GM23338 (cell line): ENCODE results near the gene TMEM92. TPM values are rescaled to one million over a fixed set of nuclear protein-coding genes. Genes with fewer than 3 reads are reported as not detected.

Experiments used
- ATAC-seq: fragments of 200-7000 bp; cut with Tn5 transposase; 3 replicates; pipeline ENCODE4 v1.9.1; 2020
- DNase-seq: peaks from one replicate; pipeline ENCODE4 v3.0.0-alpha.2; 2015; ENCODE audit warnings: low spot score
- H2AFZ ChIP-seq: fragments of 200-600 bp; sonication (generic); 2 replicates; pipeline ENCODE4 v1.8.0; 2016; ENCODE audit warnings: antibody characterized with exemption, mild to moderate bottlenecking, moderate library complexity
- H3F3A ChIP-seq: fragments of 200-600 bp; sonication (generic); replicated peaks from 2 replicates; pipeline ENCODE4 v1.8.0; 2017; ENCODE audit warnings: antibody characterized with exemption, mixed run types, low read depth
- H3K27ac ChIP-seq: fragments of 200-600 bp; sonication (generic); 2 replicates; pipeline ENCODE4 v1.6.1; 2016; ENCODE audit warnings: low read depth
- H3K27me3 ChIP-seq: fragments of 200-600 bp; sonication (generic); 2 replicates; pipeline ENCODE4 v1.8.0; 2016; ENCODE audit warnings: mild to moderate bottlenecking, mixed run types, moderate library complexity; ENCODE audit not compliant: insufficient read depth
- H3K36me3 ChIP-seq: fragments of 200-600 bp; sonication (generic); 2 replicates; pipeline ENCODE4 v1.8.0; 2016; ENCODE audit warnings: mild to moderate bottlenecking; ENCODE audit not compliant: insufficient read depth
- H3K4me1 ChIP-seq: fragments of 200-600 bp; sonication (generic); 2 replicates; pipeline ENCODE4 v1.8.0; 2016; ENCODE audit warnings: mild to moderate bottlenecking, moderate library complexity; ENCODE audit not compliant: insufficient read depth
- H3K4me2 ChIP-seq: fragments of 200-600 bp; sonication (generic); 2 replicates; pipeline ENCODE4 v1.7.1; 2017; ENCODE audit warnings: mixed run types
- H3K4me3 ChIP-seq: fragments of 200-600 bp; sonication (generic); 2 replicates; pipeline ENCODE4 v1.6.1; 2016; ENCODE audit warnings: mixed run types
- H3K79me2 ChIP-seq: fragments of 200-600 bp; sonication (generic); replicated peaks from 2 replicates; pipeline ENCODE4 v1.8.0; 2017; ENCODE audit warnings: mild to moderate bottlenecking; ENCODE audit not compliant: insufficient read depth
- H3K9me2 ChIP-seq: fragments of 200-600 bp; sonication (generic); 2 replicates; pipeline ENCODE4 v1.8.0; 2017; ENCODE audit not compliant: insufficient read depth
- H4K20me1 ChIP-seq: fragments of 200-600 bp; sonication (generic); replicated peaks from 2 replicates; pipeline ENCODE4 v1.8.0; 2017; ENCODE audit warnings: mild to moderate bottlenecking; ENCODE audit not compliant: insufficient read depth
- H3K27ac Mint-ChIP-seq: 2 replicates; pipeline ENCODE4 v1.8.0; 2020; ENCODE audit warnings: inconsistent platforms, mild to moderate bottlenecking, moderate library complexity, mixed read lengths
- H3K27me3 Mint-ChIP-seq: 3 replicates; pipeline ENCODE4 v1.8.0; 2022; ENCODE audit warnings: low read depth, mild to moderate bottlenecking, moderate library complexity, mixed read lengths, inconsistent platforms; ENCODE audit not compliant: insufficient read depth, poor library complexity
- H3K36me3 Mint-ChIP-seq: 3 replicates; pipeline ENCODE4 v1.8.0; 2021; ENCODE audit warnings: low read depth, mild to moderate bottlenecking, inconsistent platforms, moderate library complexity, mixed read lengths
- H3K4me1 Mint-ChIP-seq: 3 replicates; pipeline ENCODE4 v1.8.0; 2020; ENCODE audit warnings: mild to moderate bottlenecking, inconsistent platforms, mixed read lengths
- H3K4me3 Mint-ChIP-seq: 3 replicates; pipeline ENCODE4 v1.8.0; 2021; ENCODE audit warnings: moderate library complexity, mild to moderate bottlenecking, inconsistent platforms, mixed read lengths
- H3K9me3 Mint-ChIP-seq: 3 replicates; pipeline ENCODE4 v1.8.0; 2020; ENCODE audit warnings: moderate library complexity, mild to moderate bottlenecking, inconsistent platforms, mixed read lengths
- CREB1 ChIP-seq: fragments of 250-450 bp; sonication (Bioruptor Pico); IDR thresholded peaks from 2 replicates; pipeline ENCODE4 v1.5.0; 2020; ENCODE audit warnings: low read depth, mild to moderate bottlenecking, moderate library complexity
- EZH2 ChIP-seq: fragments of 200-600 bp; sonication (generic); IDR thresholded peaks from one replicate; pipeline ENCODE4 v1.8.0; 2017; ENCODE audit warnings: antibody characterized with exemption, mild to moderate bottlenecking, low read depth; ENCODE audit not compliant: unreplicated experiment
- EZH2phosphoT487 ChIP-seq: fragments of 200-600 bp; sonication (generic); IDR thresholded peaks from one replicate; pipeline ENCODE4 v1.8.1; 2018; ENCODE audit warnings: antibody characterized with exemption; ENCODE audit not compliant: unreplicated experiment
- JUNB ChIP-seq: IDR thresholded peaks from one replicate; pipeline ENCODE4 v1.6.1; 2016; ENCODE audit warnings: antibody characterized with exemption; ENCODE audit not compliant: unreplicated experiment
- NANOG ChIP-seq: IDR thresholded peaks from 2 replicates; pipeline ENCODE4 v1.6.1; 2016; ENCODE audit warnings: antibody characterized with exemption, borderline replicate concordance
- POLR2AphosphoS5 ChIP-seq: IDR thresholded peaks from 2 replicates; pipeline ENCODE4 v1.6.1; 2016; ENCODE audit warnings: antibody characterized with exemption, low read depth
- STAT1 ChIP-seq: IDR thresholded peaks from one replicate; pipeline ENCODE4 v1.6.1; 2016; ENCODE audit warnings: antibody characterized with exemption; ENCODE audit not compliant: unreplicated experiment
- ZNF114 ChIP-seq: fragments of 250-450 bp; sonication (Bioruptor Pico); IDR thresholded peaks from 2 replicates; pipeline ENCODE4 v1.5.0; 2020; ENCODE audit warnings: mild to moderate bottlenecking, moderate library complexity
- ZNF331 ChIP-seq: fragments of 250-450 bp; sonication (Bioruptor Pico); IDR thresholded peaks from 2 replicates; pipeline ENCODE4 v1.5.0; 2020; ENCODE audit warnings: low read depth, mild to moderate bottlenecking, moderate library complexity
- polyA plus RNA-seq: library from polyadenylated mRNA; unstranded; fragments of >200 nt; fragmentation: Nextera tagmentation; extraction: Ambion mirVana; gene quantifications from 2 replicates; pipeline ENCODE4 v1.2.1, GENCODE V29; 2016
- total RNA-seq: library from RNA; depleted of rRNA; stranded (reverse); fragments of >200 nt; shearing (Covaris generic); gene quantifications from 2 replicates; pipeline ENCODE4 v1.2.3, GENCODE V29; 2014
- TF ChIP-seq, protein P1 (sequence below), 2 experiments: fragments of 200-600 bp in 1 of 2; sonication (generic) in 1 of 2; conservative IDR thresholded peaks; 2 replicates each; pipeline versions ENCODE4 v1.5.1 to v1.6.1; 2016 to 2017; ENCODE audit warnings: antibody characterized with exemption in 2 of 2, low read depth in 2 of 2, mild to moderate bottlenecking in 2 of 2, moderate library complexity in 1 of 2
- TF ChIP-seq, protein P2 (sequence below): IDR thresholded peaks from one replicate; pipeline ENCODE4 v1.6.1; 2018; ENCODE audit warnings: antibody characterized with exemption; ENCODE audit not compliant: unreplicated experiment
- TF ChIP-seq, protein P3 (sequence below): IDR thresholded peaks from 2 replicates; pipeline ENCODE4 v1.6.1; 2016; ENCODE audit warnings: antibody characterized with exemption
- TF ChIP-seq, protein P4 (sequence below): fragments of 250-450 bp; sonication (Bioruptor Pico); IDR thresholded peaks from 2 replicates; pipeline ENCODE4 v1.5.0; 2020; ENCODE audit warnings: mild to moderate bottlenecking, moderate library complexity

The TMEM92 gene
- total and polyA plus RNA-seq, 2 experiments from 2014 or later, result 9.7 to 18.4 TPM

DNA sequence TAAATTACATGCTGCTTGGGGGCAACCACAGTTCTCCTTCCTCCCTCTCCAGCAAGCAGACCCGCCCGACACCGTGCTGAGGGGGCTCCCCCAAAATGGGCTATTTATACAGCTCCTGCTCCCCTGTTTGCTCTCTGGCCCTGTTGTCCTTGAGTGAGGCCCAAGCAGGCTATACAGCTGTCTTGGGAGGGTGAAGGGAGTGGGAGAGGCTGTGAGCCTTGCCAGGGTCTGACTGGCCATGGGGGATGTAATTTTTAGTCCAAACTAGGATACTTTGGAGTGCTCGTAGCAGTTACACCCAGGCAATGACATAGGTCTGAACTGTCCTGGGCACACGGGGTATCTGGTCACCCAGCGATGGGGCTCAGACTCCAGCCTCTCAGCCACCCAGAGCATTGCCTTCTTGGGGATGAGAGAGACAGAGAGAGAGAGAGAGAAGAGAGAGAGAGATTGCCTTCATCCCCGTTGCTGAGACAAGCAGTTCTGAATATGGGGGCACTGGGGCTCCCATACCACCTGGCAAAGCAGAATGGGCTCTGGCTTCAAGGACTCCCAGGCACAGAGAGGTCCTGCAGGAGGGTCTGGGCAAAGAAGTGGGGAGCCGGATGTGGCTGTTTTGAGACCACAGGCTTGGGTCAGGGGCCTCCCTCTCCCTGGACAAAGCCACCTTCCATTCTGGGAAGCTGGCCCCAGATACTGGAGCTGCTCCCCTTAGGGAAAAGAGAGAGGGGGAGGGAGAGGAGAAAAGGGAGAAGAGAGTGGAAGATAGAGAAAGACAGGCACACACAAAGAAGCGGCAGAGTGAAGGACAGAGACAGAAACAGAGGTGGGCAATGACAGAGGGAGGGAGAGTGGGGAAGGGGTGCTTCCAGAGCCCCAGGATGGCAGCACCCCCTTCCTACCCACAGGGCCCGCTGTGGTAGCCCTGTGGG, 10.7 kb upstream of the TMEM92 start:
- TF ChIP-seq, protein P1, sequence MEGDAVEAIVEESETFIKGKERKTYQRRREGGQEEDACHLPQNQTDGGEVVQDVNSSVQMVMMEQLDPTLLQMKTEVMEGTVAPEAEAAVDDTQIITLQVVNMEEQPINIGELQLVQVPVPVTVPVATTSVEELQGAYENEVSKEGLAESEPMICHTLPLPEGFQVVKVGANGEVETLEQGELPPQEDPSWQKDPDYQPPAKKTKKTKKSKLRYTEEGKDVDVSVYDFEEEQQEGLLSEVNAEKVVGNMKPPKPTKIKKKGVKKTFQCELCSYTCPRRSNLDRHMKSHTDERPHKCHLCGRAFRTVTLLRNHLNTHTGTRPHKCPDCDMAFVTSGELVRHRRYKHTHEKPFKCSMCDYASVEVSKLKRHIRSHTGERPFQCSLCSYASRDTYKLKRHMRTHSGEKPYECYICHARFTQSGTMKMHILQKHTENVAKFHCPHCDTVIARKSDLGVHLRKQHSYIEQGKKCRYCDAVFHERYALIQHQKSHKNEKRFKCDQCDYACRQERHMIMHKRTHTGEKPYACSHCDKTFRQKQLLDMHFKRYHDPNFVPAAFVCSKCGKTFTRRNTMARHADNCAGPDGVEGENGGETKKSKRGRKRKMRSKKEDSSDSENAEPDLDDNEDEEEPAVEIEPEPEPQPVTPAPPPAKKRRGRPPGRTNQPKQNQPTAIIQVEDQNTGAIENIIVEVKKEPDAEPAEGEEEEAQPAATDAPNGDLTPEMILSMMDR (conservative IDR thresholded peaks at IDR 0.05; ENCODE audit: low read depth in 2 of 2), result no peak
- TF ChIP-seq NANOG (no peak), POLR2AphosphoS5 (no peak), ZNF114 (CRISPR knock-in tag) (no peak), JUNB (no peak), EZH2phosphoT487 (no peak), STAT1 (no peak), ZNF331 (CRISPR knock-in tag) (no peak), CREB1 (CRISPR knock-in tag) (no peak), EZH2 (no peak)
- TF ChIP-seq, protein P2, sequence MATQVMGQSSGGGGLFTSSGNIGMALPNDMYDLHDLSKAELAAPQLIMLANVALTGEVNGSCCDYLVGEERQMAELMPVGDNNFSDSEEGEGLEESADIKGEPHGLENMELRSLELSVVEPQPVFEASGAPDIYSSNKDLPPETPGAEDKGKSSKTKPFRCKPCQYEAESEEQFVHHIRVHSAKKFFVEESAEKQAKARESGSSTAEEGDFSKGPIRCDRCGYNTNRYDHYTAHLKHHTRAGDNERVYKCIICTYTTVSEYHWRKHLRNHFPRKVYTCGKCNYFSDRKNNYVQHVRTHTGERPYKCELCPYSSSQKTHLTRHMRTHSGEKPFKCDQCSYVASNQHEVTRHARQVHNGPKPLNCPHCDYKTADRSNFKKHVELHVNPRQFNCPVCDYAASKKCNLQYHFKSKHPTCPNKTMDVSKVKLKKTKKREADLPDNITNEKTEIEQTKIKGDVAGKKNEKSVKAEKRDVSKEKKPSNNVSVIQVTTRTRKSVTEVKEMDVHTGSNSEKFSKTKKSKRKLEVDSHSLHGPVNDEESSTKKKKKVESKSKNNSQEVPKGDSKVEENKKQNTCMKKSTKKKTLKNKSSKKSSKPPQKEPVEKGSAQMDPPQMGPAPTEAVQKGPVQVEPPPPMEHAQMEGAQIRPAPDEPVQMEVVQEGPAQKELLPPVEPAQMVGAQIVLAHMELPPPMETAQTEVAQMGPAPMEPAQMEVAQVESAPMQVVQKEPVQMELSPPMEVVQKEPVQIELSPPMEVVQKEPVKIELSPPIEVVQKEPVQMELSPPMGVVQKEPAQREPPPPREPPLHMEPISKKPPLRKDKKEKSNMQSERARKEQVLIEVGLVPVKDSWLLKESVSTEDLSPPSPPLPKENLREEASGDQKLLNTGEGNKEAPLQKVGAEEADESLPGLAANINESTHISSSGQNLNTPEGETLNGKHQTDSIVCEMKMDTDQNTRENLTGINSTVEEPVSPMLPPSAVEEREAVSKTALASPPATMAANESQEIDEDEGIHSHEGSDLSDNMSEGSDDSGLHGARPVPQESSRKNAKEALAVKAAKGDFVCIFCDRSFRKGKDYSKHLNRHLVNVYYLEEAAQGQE, result no peak
- TF ChIP-seq, protein P3, sequence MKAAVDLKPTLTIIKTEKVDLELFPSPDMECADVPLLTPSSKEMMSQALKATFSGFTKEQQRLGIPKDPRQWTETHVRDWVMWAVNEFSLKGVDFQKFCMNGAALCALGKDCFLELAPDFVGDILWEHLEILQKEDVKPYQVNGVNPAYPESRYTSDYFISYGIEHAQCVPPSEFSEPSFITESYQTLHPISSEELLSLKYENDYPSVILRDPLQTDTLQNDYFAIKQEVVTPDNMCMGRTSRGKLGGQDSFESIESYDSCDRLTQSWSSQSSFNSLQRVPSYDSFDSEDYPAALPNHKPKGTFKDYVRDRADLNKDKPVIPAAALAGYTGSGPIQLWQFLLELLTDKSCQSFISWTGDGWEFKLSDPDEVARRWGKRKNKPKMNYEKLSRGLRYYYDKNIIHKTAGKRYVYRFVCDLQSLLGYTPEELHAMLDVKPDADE, result no peak
- TF ChIP-seq, protein P4, sequence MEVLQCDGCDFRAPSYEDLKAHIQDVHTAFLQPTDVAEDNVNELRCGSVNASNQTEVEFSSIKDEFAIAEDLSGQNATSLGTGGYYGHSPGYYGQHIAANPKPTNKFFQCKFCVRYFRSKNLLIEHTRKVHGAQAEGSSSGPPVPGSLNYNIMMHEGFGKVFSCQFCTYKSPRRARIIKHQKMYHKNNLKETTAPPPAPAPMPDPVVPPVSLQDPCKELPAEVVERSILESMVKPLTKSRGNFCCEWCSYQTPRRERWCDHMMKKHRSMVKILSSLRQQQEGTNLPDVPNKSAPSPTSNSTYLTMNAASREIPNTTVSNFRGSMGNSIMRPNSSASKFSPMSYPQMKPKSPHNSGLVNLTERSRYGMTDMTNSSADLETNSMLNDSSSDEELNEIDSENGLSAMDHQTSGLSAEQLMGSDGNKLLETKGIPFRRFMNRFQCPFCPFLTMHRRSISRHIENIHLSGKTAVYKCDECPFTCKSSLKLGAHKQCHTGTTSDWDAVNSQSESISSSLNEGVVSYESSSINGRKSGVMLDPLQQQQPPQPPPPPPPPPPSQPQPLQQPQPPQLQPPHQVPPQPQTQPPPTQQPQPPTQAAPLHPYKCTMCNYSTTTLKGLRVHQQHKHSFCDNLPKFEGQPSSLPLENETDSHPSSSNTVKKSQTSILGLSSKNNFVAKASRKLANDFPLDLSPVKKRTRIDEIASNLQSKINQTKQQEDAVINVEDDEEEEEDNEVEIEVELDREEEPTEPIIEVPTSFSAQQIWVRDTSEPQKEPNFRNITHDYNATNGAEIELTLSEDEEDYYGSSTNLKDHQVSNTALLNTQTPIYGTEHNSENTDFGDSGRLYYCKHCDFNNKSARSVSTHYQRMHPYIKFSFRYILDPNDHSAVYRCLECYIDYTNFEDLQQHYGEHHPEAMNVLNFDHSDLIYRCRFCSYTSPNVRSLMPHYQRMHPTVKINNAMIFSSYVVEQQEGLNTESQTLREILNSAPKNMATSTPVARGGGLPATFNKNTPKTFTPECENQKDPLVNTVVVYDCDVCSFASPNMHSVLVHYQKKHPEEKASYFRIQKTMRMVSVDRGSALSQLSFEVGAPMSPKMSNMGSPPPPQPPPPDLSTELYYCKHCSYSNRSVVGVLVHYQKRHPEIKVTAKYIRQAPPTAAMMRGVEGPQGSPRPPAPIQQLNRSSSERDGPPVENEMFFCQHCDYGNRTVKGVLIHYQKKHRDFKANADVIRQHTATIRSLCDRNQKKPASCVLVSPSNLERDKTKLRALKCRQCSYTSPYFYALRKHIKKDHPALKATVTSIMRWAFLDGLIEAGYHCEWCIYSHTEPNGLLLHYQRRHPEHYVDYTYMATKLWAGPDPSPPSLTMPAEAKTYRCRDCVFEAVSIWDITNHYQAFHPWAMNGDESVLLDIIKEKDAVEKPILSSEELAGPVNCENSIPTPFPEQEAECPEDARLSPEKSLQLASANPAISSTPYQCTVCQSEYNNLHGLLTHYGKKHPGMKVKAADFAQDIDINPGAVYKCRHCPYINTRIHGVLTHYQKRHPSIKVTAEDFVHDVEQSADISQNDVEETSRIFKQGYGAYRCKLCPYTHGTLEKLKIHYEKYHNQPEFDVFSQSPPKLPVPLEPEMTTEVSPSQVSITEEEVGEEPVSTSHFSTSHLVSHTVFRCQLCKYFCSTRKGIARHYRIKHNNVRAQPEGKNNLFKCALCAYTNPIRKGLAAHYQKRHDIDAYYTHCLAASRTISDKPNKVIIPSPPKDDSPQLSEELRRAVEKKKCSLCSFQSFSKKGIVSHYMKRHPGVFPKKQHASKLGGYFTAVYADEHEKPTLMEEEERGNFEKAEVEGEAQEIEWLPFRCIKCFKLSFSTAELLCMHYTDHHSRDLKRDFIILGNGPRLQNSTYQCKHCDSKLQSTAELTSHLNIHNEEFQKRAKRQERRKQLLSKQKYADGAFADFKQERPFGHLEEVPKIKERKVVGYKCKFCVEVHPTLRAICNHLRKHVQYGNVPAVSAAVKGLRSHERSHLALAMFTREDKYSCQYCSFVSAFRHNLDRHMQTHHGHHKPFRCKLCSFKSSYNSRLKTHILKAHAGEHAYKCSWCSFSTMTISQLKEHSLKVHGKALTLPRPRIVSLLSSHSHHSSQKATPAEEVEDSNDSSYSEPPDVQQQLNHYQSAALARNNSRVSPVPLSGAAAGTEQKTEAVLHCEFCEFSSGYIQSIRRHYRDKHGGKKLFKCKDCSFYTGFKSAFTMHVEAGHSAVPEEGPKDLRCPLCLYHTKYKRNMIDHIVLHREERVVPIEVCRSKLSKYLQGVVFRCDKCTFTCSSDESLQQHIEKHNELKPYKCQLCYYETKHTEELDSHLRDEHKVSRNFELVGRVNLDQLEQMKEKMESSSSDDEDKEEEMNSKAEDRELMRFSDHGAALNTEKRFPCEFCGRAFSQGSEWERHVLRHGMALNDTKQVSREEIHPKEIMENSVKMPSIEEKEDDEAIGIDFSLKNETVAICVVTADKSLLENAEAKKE (CRISPR knock-in tag), result no peak
- Histone ChIP-seq H3K9me2 (no peaks in the 10 kb centered on the region), H3K4me3 (peak overlapping the region; percentile 55), H4K20me1 (no peaks in the 10 kb centered on the region), H3K27ac (no peak overlapping the region), H3K79me2 (no peaks in the 10 kb centered on the region), H3K27me3 (no peaks in the 10 kb centered on the region), H3F3A (no peaks in the 10 kb centered on the region), H3K4me1 (peaks cover 17% of the 10 kb centered on the region; the same call in 1 of the 2 replicates), H3K36me3 (no peaks in the 10 kb centered on the region), H3K4me2 (peak overlapping the region; percentile 82), H2AFZ (peak overlapping the region; percentile 92)
- H3K27me3 Mint-ChIP-seq, result peaks cover 15% of the 10 kb centered on the region
- no peaks in the 10 kb centered on the region; the same call in 2 of the 3 replicates for H3K9me3 Mint-ChIP-seq
- H3K4me1 Mint-ChIP-seq, result peaks cover 36% of the 10 kb centered on the region
- no peaks in the 10 kb centered on the region for H3K36me3 Mint-ChIP-seq
- H3K27ac Mint-ChIP-seq, result no peak overlapping the region
- DNase-seq (peak; percentile 62), ATAC-seq (no peak; the same call in 2 of the 3 replicates)
- peak overlapping the region; percentile 59 for H3K4me3 Mint-ChIP-seq
